WI38 (cell line): Measurements from ENCODE around the gene GPRASP3.

Source experiments
- H3K4me3 ChIP-seq: 2 replicates; pipeline ENCODE4 v1.5.1; 2011; ENCODE audit warnings: low read depth, mild to moderate bottlenecking, control low read depth, low read length
- CTCF ChIP-seq: IDR thresholded peaks from 2 replicates; pipeline ENCODE4 v1.5.1; 2012; ENCODE audit warnings: low read depth, mild to moderate bottlenecking, control low read depth, low read length

GPRASP3 gene

GRCh38 chrX:102708900-102709299 lies 11.6 kb upstream of the GPRASP3 start:
- no peak overlapping the region for H3K4me3 ChIP-seq
- TF ChIP-seq CTCF = no peak

- no peak for TF ChIP-seq CTCF
- peak overlapping the region; percentile 69 for H3K4me3 ChIP-seq
Observed at GRCh38 chrX:102711872-102712215, 8.7 kb upstream of the GPRASP3 start.

GRCh38 chrX:102712216-102712966 lies 8.2 kb upstream of the GPRASP3 start, which contains the start of gene GPRASP2:
GPRASP2 (plus strand) TSS chrX:102712448; CDS start chrX:102714870, 2,422 bp downstream.
- H3K4me3 ChIP-seq = peak within 1 kb of the TSS; percentile 69

GRCh38 chrX:102712981-102713625 lies 7.4 kb upstream of the GPRASP3 start:
- peak overlapping the region; percentile 69 for H3K4me3 ChIP-seq
- TF ChIP-seq CTCF = peak; percentile 56; the same call in 1 of the 2 replicates

More at GRCh38 chrX:102712216-102712966, 8.2 kb upstream of the GPRASP3 start, which contains the start of gene GPRASP2:
- TF ChIP-seq CTCF = no peak

GRCh38 chrX:102714994-102715393 lies 5.5 kb upstream of the GPRASP3 start:
- TF ChIP-seq CTCF = no peak
- H3K4me3 ChIP-seq = no peak overlapping the region

GRCh38 chrX:102715967-102716366 lies 4.6 kb upstream of the GPRASP3 start:
- TF ChIP-seq CTCF = no peak
- no peak overlapping the region for H3K4me3 ChIP-seq

GRCh38 chrX:102721169-102721506 lies 595 bp downstream of the GPRASP3 start:
- peak overlapping the region; percentile 68 for H3K4me3 ChIP-seq
